GM21390 (cell line): ENCODE measurements around the gene STN1.
"Not testable (repeated sequence)": the region's sequence is repeated elsewhere in the genome, so short reads cannot be mapped to it uniquely, and the experiment has no call there.

Source experiments
- ATAC-seq: cut with Tn5 transposase; IDR thresholded peaks from one replicate; pipeline ENCODE4 v1.9.1; 2021; ENCODE audit not compliant: unreplicated experiment

STN1 gene

GRCh38 chr10:103847909-103848468, 70.0 kb downstream of the STN1 start:
- no peak for ATAC-seq

GRCh38 chr10:103847346-103847745, 70.6 kb downstream of the STN1 start:
- ATAC-seq: no peak

- no peak for ATAC-seq
Measured at GRCh38 chr10:103845972-103846371, 72.0 kb downstream of the STN1 start.

GRCh38 chr10:103845346-103845745, 72.6 kb downstream of the STN1 start:
- ATAC-seq: not testable (repeated sequence)

- no peak for ATAC-seq
Measured at GRCh38 chr10:103843854-103844570, 74.0 kb downstream of the STN1 start.

- no peak for ATAC-seq
Measured at GRCh38 chr10:103843045-103843444, 74.9 kb downstream of the STN1 start.

- no peak for ATAC-seq
Measured at GRCh38 chr10:103842605-103843004, 75.4 kb downstream of the STN1 start.

- no peak for ATAC-seq
Measured at GRCh38 chr10:103841519-103841918, 76.5 kb downstream of the STN1 start.

GRCh38 chr10:103840740-103841070, 77.3 kb downstream of the STN1 start:
- ATAC-seq: no peak

GRCh38 chr10:103839872-103840739, 77.9 kb downstream of the STN1 start:
- ATAC-seq: no peak

GRCh38 chr10:103839519-103839871, 78.5 kb downstream of the STN1 start:
- no peak for ATAC-seq

- no peak for ATAC-seq
Measured at GRCh38 chr10:103838862-103839518, 79.0 kb downstream of the STN1 start.

GRCh38 chr10:103838070-103838395, 80.0 kb downstream of the STN1 start:
- ATAC-seq: no peak

GRCh38 chr10:103837370-103838069, 80.5 kb downstream of the STN1 start:
- ATAC-seq: no peak

- no peak for ATAC-seq
Measured at GRCh38 chr10:103836861-103837260, 81.1 kb downstream of the STN1 start.

GRCh38 chr10:103836273-103836672, 81.7 kb downstream of the STN1 start:
- ATAC-seq: no peak

- ATAC-seq: no peak
Measured at GRCh38 chr10:103835096-103836050, 82.6 kb downstream of the STN1 start.

- ATAC-seq: no peak
Measured at GRCh38 chr10:103834436-103835095, 83.4 kb downstream of the STN1 start.

GRCh38 chr10:103833731-103834365, 84.1 kb downstream of the STN1 start:
- no peak for ATAC-seq
